Heart right ventricle (tissue), 16 donors: ENCODE results near the gene NREP. TPM values are rescaled to one million over a fixed set of nuclear protein-coding genes. Genes with fewer than 3 reads are reported as not detected.
A peak's percentile ranks its signal among the peaks of the same experiment; 100 is the strongest.

Experiments used
- ATAC-seq, 8 donors: fragments of 200-7000 bp; cut with Tn5 transposase; one replicate each; pipeline ENCODE4 v1.9.1; 2020; ENCODE audit warnings: mild to moderate bottlenecking in 8 of 8, moderate library complexity in 8 of 8, moderate number of reproducible peaks in 1 of 8
- DNase-seq, 2 donors: peaks; one replicate each; pipeline ENCODE4 v3.0.0-alpha.2; 2020
- H3K27ac ChIP-seq, 10 donors: fragments of 200-600 bp; sonication (generic) in 2 of 10; one replicate each; pipeline versions ENCODE4 v1.5.0 to v1.8.0; 2020 to 2022; ENCODE audit warnings: mild to moderate bottlenecking in 3 of 10
- H3K27me3 ChIP-seq, 7 donors: fragments of 200-600 bp; one replicate each; pipeline ENCODE4 v1.8.0; 2021 to 2022; ENCODE audit warnings: mild to moderate bottlenecking in 2 of 7
- H3K36me3 ChIP-seq, 9 donors: fragments of 200-600 bp; sonication (generic) in 1 of 9; one replicate each; pipeline versions ENCODE4 v1.5.0 to v1.8.0; 2020 to 2022; ENCODE audit warnings: mild to moderate bottlenecking in 2 of 9
- H3K4me1 ChIP-seq, 9 donors: fragments of 200-600 bp; sonication (generic) in 1 of 9; one replicate each; pipeline versions ENCODE4 v1.5.0 to v1.8.0; 2020 to 2022; ENCODE audit warnings: mild to moderate bottlenecking in 4 of 9
- H3K4me3 ChIP-seq, 10 donors: fragments of 200-600 bp; sonication (generic) in 2 of 10; one replicate each; pipeline versions ENCODE4 v1.5.0 to v1.8.0; 2020 to 2022; ENCODE audit warnings: mild to moderate bottlenecking in 7 of 10, moderate library complexity in 2 of 10
- H3K9me3 ChIP-seq, 11 donors: fragments of 200-600 bp in 10 of 11; sonication (generic) in 2 of 11; one replicate each; pipeline versions ENCODE4 v1.5.0 to v1.8.0; 2013 to 2022; ENCODE audit warnings: mild to moderate bottlenecking in 2 of 11, control low read depth in 1 of 11, moderate library complexity in 1 of 11
- CTCF ChIP-seq, 9 donors: fragments of 200-600 bp; sonication (generic) in 2 of 9; IDR thresholded peaks; one replicate each; pipeline versions ENCODE4 v1.5.0 to v1.8.0; 2021 to 2022; ENCODE audit warnings: antibody characterized with exemption in 9 of 9, mild to moderate bottlenecking in 5 of 9, moderate library complexity in 1 of 9
- WGBS, 2 donors: extraction: QIAGEN DNeasy Blood & Tissue Kit; methylation state at CpG; one replicate each; pipeline ENCODE4 v1.1.7; 2013; ENCODE audit warnings: inconsistent platforms in 1 of 2; 5-methylcytosine and 5-hydroxymethylcytosine counted together
- intact Hi-C, 10 donors: fragments of 100-400 bp; cut with DNase I; formaldehyde crosslinking; loops; one replicate each; pipeline versions ENCODE4 v1.11.1 to v1.14.2; 2022
- polyA plus RNA-seq, 2 donors: library from polyadenylated mRNA; stranded (reverse); fragments of 200-250 nt; gene quantifications; one replicate each; pipeline ENCODE4 v1.2.3, GENCODE V29; 2013
- total RNA-seq, 10 donors: library from RNA; stranded (reverse); fragmentation: NEBNext Ultra II Directional in 3 of 10; extraction: Animal tissue kit (Norgen Biotek cat#: 25700) in 3 of 10; gene quantifications; one replicate each; pipeline versions ENCODE4 v1.2.1 to v1.2.4, GENCODE V29; 2021 to 2023
- donor health status: Arrhythmogenic right ventricular cardiomyopathy.
- donor health status: ischemic (EF 13 %, LVEDD 7.1; RV severe dilation, severe dysfunction).
- donor health status: healthy with polysubstance abuse.
- donor health status: DM: no; HTN: yes; CAD: no.
- donor health status: DM: no; HTN: no; CAD: no.
- donor health status: ischemic (EF 25% LVEDD 6.9; RV normal size, moderate dysfunction).
- donor health status: ischemic (EF 25% LVEDD 5.7; RV mildly dilated, moderate dysfunction).
- donor health status: healthy.
- donor health status: DM: yes; HTN: yes; CAD: no.
- donor health status: Ischemic cardiomyopathy.
- donor health status: ischemic (EF 35%, LVEDD 5.7; RV mildly dilated, moderate dysfunction).
- donor health status: nonischemic (EF 11% LVEDD 7.7; RV severe dilation, severe dysfunction).
- donor health status: DM: yes; HTN: yes; CAD: no.
- donor health status: PGD.
- donor health status: ischemic (EF 29% LVEDD 5.4; RV normal size, mild dysfunction).
- donor health status: nonischemic (EF 23%, LVEDD 6.1; RV moderate dilation, normal function).

The NREP gene
- total and polyA plus RNA-seq, 12 donors: 10.4 to 72.3 (median 38.9) TPM

- WGBS, 2 donors: 44 to 50% methylated on average over 2 of the region's 2 CpGs
- intact Hi-C loops: no loop called here
- TF ChIP-seq CTCF (IDR thresholded peaks at IDR 0.05): no peak
- H3K9me3 ChIP-seq: no peaks in the 10 kb centered on the region
- no peak overlapping the region for H3K4me3 ChIP-seq
- peaks cover 0 to 21% (median 0%) of the 10 kb centered on the region in 9 donors for H3K36me3 ChIP-seq
- H3K4me1 ChIP-seq: peaks cover 6 to 88% (median 49%) of the 10 kb centered on the region in 9 donors
- peak overlapping the region in 4 of 10 donors; percentile 29 to 69 (median 54) for H3K27ac ChIP-seq
- ATAC-seq: no peak
- DNase-seq: no peak
- H3K27me3 ChIP-seq: no peaks in the 10 kb centered on the region
These were observed 9.7 kb downstream of the NREP start for GRCh38 chr5:111747337-111747736.

GRCh38 chr5:111746791-111747190 lies 10.2 kb downstream of the NREP start:
- WGBS, 2 donors: 55 to 57% methylated on average over 4 of the region's 4 CpGs
- Histone ChIP-seq H3K4me1 (peaks cover 7 to 89% (median 54%) of the 10 kb centered on the region in 9 donors), H3K27me3 (no peaks in the 10 kb centered on the region), H3K9me3 (no peaks in the 10 kb centered on the region), H3K36me3 (peaks cover 0 to 21% (median 0%) of the 10 kb centered on the region in 9 donors), H3K4me3 (no peak overlapping the region), H3K27ac (no peak overlapping the region)
- intact Hi-C loops: no loop called here
- ATAC-seq (no peak), DNase-seq (no peak)
- no peak for TF ChIP-seq CTCF (IDR thresholded peaks at IDR 0.05)

DNA sequence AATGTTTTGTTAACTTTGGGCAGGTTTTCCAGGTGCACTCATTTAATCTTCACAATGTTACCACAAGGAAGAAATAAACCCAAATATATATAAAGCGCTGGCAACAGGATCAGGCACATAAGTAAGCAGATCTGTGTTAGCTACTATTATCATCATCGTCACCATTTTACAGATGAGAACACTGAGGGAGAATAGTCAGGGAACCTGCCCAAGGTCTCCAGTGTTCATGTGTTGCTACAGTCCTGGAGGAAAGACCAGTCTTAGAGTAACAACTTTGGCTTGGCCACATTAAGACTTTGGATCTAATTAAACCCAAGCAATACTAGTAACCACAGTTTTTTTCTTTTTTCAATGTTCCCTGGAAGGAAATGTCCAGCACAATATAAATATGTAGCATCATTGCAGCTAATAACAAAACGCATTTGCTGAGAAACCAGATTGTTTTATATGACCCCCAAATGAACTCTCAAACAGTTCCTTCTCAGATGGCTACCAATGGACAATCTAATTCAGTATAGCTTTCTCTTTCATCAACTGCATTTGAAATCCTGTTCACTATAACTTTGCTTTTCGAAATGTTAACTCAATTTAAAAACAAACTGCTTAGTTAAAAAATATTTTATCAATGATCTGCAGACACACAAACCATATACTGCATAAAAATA lies 11.8 kb downstream of the NREP start:
- intact Hi-C loops: no loop called here
- no peaks in the 10 kb centered on the region for H3K9me3 ChIP-seq
- no peak overlapping the region for H3K4me3 ChIP-seq
- no peak for ATAC-seq
- no peak for TF ChIP-seq CTCF (IDR thresholded peaks at IDR 0.05)
- no peak for DNase-seq
- WGBS, 2 donors: 78 to 80% methylated on average over 4 of the region's 4 CpGs
- H3K27me3 ChIP-seq: no peaks in the 10 kb centered on the region
- H3K27ac ChIP-seq: no peak overlapping the region
- H3K4me1 ChIP-seq: peaks cover 7 to 95% (median 61%) of the 10 kb centered on the region in 9 donors
- H3K36me3 ChIP-seq: peaks cover 0 to 7% (median 0%) of the 10 kb centered on the region in 9 donors

GRCh38 chr5:111744455-111744854 lies 12.5 kb downstream of the NREP start:
- TF ChIP-seq CTCF (IDR thresholded peaks at IDR 0.05): no peak
- peaks cover 7 to 93% (median 55%) of the 10 kb centered on the region in 9 donors for H3K4me1 ChIP-seq
- H3K27me3 ChIP-seq: no peaks in the 10 kb centered on the region
- H3K36me3 ChIP-seq: no peaks in the 10 kb centered on the region
- no peak overlapping the region for H3K4me3 ChIP-seq
- intact Hi-C loops: no loop called here
- no peaks in the 10 kb centered on the region for H3K9me3 ChIP-seq
- ATAC-seq (no peak), DNase-seq (no peak)
- H3K27ac ChIP-seq: peak overlapping the region in 2 of 10 donors; percentile 50 to 52
- WGBS, 2 donors: 37 to 76% methylated on average over 2 of the region's 2 CpGs
